PC-3 (cell line): ENCODE results near the gene OR8D1.

Experiments
- CTCF ChIP-seq: fragments of 300-600 bp; sonication (generic); conservative IDR thresholded peaks from 2 replicates; pipeline ENCODE4 v1.5.1; 2017; ENCODE audit warnings: antibody characterized with exemption, low read depth, mild to moderate bottlenecking, low read length
- EZH2 ChIP-seq: fragments of 300-600 bp; sonication (generic); IDR thresholded peaks from one replicate; pipeline ENCODE4 v1.6.1; 2017; ENCODE audit warnings: antibody characterized with exemption, mild to moderate bottlenecking, low read length; ENCODE audit not compliant: unreplicated experiment
- EZH2phosphoT487 ChIP-seq: fragments of 300-600 bp; sonication (generic); IDR thresholded peaks from 2 replicates; pipeline ENCODE4 v1.6.1; 2018; ENCODE audit warnings: mild to moderate bottlenecking, antibody characterized with exemption, low read length, borderline replicate concordance

DNA sequence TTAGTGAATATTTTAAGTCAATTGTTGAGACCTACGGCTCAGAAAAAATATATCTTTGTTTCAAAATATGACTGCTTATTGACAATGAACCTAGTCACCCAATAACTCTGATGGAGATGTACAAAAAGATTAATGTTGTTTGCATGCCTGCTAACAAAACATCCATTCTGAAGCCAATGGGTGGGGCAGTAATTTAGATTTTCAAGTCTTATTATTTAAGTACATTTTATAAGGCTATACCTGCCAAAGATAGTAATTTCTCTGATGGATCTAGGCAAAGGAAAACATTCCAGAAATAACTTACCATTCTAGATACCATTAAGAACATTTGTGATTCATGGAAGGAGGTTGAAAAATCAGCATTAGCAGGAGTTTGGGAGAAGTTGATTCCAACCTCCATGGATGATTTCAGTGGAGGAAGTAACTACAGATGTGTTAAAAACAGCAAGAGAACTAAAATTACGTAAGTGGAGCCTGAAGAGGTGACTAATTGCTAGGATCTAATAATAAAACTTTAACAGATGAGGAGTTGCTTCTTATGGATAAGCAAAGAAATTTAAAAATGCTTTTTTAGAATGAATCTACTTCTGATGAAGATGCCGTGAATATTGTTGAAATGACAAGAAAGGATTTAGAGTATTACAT lies 32.7 kb upstream of the OR8D1 start:
- no peak for TF ChIP-seq EZH2
- no peak for TF ChIP-seq CTCF
- no peak for TF ChIP-seq EZH2phosphoT487
